Stomach smooth muscle (tissue), 2 donors: ENCODE data around the gene RAET1L.

ENCODE experiments used
- H3K27ac ChIP-seq: one replicate; pipeline ENCODE4 v1.7.0; 2013; ENCODE audit warnings: mild to moderate bottlenecking, low read length, inconsistent platforms
- H3K27me3 ChIP-seq, 2 donors: one replicate each; pipeline ENCODE4 v1.7.0; 2013; ENCODE audit warnings: low read length in 2 of 2; ENCODE audit not compliant: insufficient read depth in 2 of 2, control insufficient read depth in 1 of 2
- H3K36me3 ChIP-seq, 2 donors: one replicate each; pipeline ENCODE4 v1.7.0; 2013; ENCODE audit warnings: low read length in 2 of 2; ENCODE audit not compliant: control insufficient read depth in 2 of 2, insufficient read depth in 2 of 2
- H3K4me1 ChIP-seq: one replicate; pipeline ENCODE4 v1.7.0; 2013; ENCODE audit warnings: low read length; ENCODE audit not compliant: control insufficient read depth, insufficient read depth
- H3K4me3 ChIP-seq, 2 donors: one replicate each; pipeline ENCODE4 v1.7.0; 2013; ENCODE audit warnings: low read length in 2 of 2
- H3K9ac ChIP-seq, 2 donors: one replicate each; pipeline ENCODE4 v1.7.0; 2013; ENCODE audit warnings: low read length in 2 of 2, mild to moderate bottlenecking in 1 of 2
- H3K9me3 ChIP-seq, 2 donors: one replicate each; pipeline ENCODE4 v1.7.0; 2013; ENCODE audit warnings: low read length in 2 of 2; ENCODE audit not compliant: control insufficient read depth in 2 of 2
- donor health status: healthy.
- donor health status: Pancreatic carcinoma.

RAET1L gene

GRCh38 chr6:150044621-150045145, 19.4 kb upstream of the RAET1L start:
- H3K9ac ChIP-seq = no peak overlapping the region
- H3K36me3 ChIP-seq = no peaks in the 10 kb centered on the region
- no peaks in the 10 kb centered on the region for H3K4me1 ChIP-seq
- no peak overlapping the region for H3K27ac ChIP-seq
- H3K9me3 ChIP-seq = no peaks in the 10 kb centered on the region
- peaks cover 9 to 19% of the 10 kb centered on the region in 2 donors for H3K27me3 ChIP-seq
- no peak overlapping the region for H3K4me3 ChIP-seq

- H3K9ac ChIP-seq = no peak overlapping the region
- H3K36me3 ChIP-seq = no peaks in the 10 kb centered on the region
- no peak overlapping the region for H3K4me3 ChIP-seq
- no peaks in the 10 kb centered on the region for H3K9me3 ChIP-seq
- no peak overlapping the region for H3K27ac ChIP-seq
- no peaks in the 10 kb centered on the region for H3K4me1 ChIP-seq
- peaks cover 17 to 20% of the 10 kb centered on the region in 2 donors for H3K27me3 ChIP-seq
These were observed 18.4 kb upstream of the RAET1L start for GRCh38 chr6:150043501-150044412.

DNA sequence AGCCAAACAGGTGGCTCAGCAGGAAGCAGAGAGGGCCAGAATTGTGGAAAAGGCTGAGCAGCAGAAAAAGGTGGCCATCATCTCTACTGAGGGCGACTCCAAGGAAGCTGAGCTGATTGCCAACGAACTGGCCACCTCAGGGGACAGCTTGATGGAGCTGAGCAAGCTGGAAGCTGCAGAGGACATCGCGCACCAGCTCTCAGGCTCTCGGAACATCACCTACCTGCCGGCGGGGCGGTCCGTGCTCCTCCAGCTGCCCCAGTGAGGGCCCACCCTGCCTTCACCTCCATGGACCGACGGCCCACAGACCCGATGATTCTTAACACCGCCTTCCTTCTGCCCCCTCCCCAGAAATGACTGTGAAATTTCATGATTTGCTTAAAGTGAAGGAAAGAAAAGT, 17.8 kb upstream of the RAET1L start:
- Histone ChIP-seq H3K9me3 (no peaks in the 10 kb centered on the region), H3K4me3 (no peak overlapping the region), H3K27me3 (peaks cover 24 to 27% of the 10 kb centered on the region in 2 donors), H3K27ac (no peak overlapping the region), H3K4me1 (peaks cover 3% of the 10 kb centered on the region), H3K9ac (no peak overlapping the region), H3K36me3 (no peaks in the 10 kb centered on the region)

GRCh38 chr6:150038202-150039062, 13.1 kb upstream of the RAET1L start:
- H3K9ac ChIP-seq = no peak overlapping the region
- no peaks in the 10 kb centered on the region for H3K36me3 ChIP-seq
- no peak overlapping the region for H3K27ac ChIP-seq
- H3K4me3 ChIP-seq = peak overlapping the region; percentile 58 to 59
- peaks cover 13% of the 10 kb centered on the region for H3K4me1 ChIP-seq
- peaks cover 43 to 52% of the 10 kb centered on the region in 2 donors for H3K27me3 ChIP-seq
- H3K9me3 ChIP-seq = no peaks in the 10 kb centered on the region

DNA sequence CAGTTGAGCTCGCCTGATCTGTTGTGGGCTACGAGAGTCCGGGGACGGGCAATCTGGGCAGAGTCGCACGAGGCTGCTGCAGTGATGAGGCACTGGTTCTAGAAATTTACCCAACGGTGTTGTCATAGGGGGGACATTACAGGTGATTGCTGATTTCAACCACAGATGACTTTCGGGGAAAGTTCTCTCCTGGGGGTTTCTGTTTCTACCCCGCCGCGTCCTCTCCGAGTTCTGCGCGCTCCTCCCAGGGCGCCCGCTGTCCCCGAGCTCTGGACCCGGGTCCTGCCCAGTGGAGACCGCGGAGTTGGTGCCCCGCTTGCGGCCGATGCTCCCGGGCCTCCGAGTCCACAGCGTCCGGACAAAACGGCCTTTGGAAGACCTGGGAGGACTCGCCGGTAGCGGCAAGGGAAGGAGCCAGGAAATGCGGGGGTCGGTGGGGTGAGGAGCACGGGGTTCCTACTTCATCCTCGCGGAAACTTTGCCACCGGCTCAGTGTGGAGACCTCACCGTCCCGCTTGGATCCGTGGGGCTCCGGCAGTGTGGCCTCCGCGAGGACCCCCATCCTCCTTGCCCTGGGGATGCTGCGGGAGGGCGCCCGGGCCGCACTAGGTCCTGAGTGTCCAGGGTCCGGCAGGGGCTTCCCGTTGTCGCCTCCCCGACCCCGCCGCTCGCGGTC, 12.3 kb upstream of the RAET1L start:
- peaks cover 43 to 52% of the 10 kb centered on the region in 2 donors for H3K27me3 ChIP-seq

GRCh38 chr6:150036081-150036480, 10.7 kb upstream of the RAET1L start:
- no peak overlapping the region for H3K27ac ChIP-seq
- H3K9ac ChIP-seq = no peak overlapping the region
- H3K4me3 ChIP-seq = no peak overlapping the region
- H3K36me3 ChIP-seq = no peaks in the 10 kb centered on the region
- H3K9me3 ChIP-seq = no peaks in the 10 kb centered on the region
- peaks cover 43 to 47% of the 10 kb centered on the region in 2 donors for H3K27me3 ChIP-seq
- peaks cover 13% of the 10 kb centered on the region for H3K4me1 ChIP-seq

More for the DNA sequence above, 12.3 kb upstream of the RAET1L start:
- no peaks in the 10 kb centered on the region for H3K9me3 ChIP-seq
- no peaks in the 10 kb centered on the region for H3K36me3 ChIP-seq
- peak overlapping the region; percentile 58 to 59 for H3K4me3 ChIP-seq
- H3K9ac ChIP-seq = no peak overlapping the region
- peaks cover 13% of the 10 kb centered on the region for H3K4me1 ChIP-seq
- H3K27ac ChIP-seq = no peak overlapping the region

GRCh38 chr6:150033207-150033771, 8.0 kb upstream of the RAET1L start:
- no peak overlapping the region for H3K4me3 ChIP-seq
- peaks cover 24 to 35% of the 10 kb centered on the region in 2 donors for H3K27me3 ChIP-seq
- peaks cover 11% of the 10 kb centered on the region for H3K4me1 ChIP-seq
- no peak overlapping the region for H3K9ac ChIP-seq
- no peaks in the 10 kb centered on the region for H3K9me3 ChIP-seq
- no peak overlapping the region for H3K27ac ChIP-seq
- H3K36me3 ChIP-seq = no peaks in the 10 kb centered on the region

GRCh38 chr6:150032598-150032997, 7.3 kb upstream of the RAET1L start:
- Histone ChIP-seq H3K9me3 (no peaks in the 10 kb centered on the region), H3K27ac (no peak overlapping the region), H3K4me3 (no peak overlapping the region), H3K27me3 (peaks cover 17 to 32% of the 10 kb centered on the region in 2 donors), H3K9ac (no peak overlapping the region), H3K4me1 (peaks cover 5% of the 10 kb centered on the region), H3K36me3 (no peaks in the 10 kb centered on the region)

DNA sequence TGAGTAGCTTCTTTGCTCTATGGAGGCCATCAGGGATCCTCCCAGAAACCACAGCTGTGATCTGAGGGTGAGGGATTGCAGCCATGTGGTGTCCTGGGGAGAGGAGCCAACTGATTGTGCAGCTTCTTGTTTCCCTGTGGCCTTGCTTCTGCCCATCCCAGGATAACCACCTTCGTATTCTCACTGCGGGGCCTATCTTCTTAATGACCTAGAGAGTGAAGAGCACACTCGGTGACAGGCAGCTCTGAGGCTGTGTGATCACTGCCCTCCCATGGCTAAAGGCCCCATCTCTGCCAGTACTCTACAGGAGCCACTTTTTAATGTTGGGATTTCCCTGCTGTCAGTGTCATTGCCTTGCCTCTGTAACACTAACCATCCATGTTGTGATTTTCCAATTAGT, 5.3 kb upstream of the RAET1L start:
- Histone ChIP-seq H3K9ac (no peak overlapping the region), H3K4me3 (no peak overlapping the region), H3K27me3 (peaks cover 17 to 32% of the 10 kb centered on the region in 2 donors), H3K36me3 (no peaks in the 10 kb centered on the region), H3K27ac (no peak overlapping the region), H3K9me3 (no peaks in the 10 kb centered on the region), H3K4me1 (peaks cover 6% of the 10 kb centered on the region)

DNA sequence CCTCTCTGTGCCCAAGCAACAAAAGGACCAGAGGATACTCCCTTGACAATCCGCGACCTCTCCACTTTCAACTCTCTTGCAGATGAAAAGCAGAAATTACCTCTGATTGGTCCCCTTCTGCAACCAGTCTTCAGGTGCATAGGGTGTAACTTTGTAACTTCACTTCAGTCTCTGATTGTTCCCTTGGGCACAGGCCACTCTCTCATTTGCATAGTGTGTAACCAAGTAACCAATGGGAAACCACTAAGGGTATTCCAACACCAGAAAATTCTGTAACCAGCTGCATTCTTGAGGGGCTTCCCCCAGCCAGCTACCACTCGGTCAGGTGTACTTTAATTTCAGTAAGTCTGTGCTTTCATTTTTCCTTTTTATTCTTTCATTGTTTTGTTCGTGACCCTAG, 4.4 kb upstream of the RAET1L start:
- Histone ChIP-seq H3K36me3 (no peaks in the 10 kb centered on the region), H3K4me3 (no peak overlapping the region), H3K9me3 (no peaks in the 10 kb centered on the region), H3K9ac (no peak overlapping the region), H3K27ac (no peak overlapping the region), H3K4me1 (peaks cover 13% of the 10 kb centered on the region), H3K27me3 (peaks cover 25 to 35% of the 10 kb centered on the region in 2 donors)
